Stomach (tissue), 9 donors: ENCODE measurements around the gene SELENOP. TPM values are rescaled to one million over a fixed set of nuclear protein-coding genes. Genes with fewer than 3 reads are reported as not detected.
A peak's percentile ranks its signal among the peaks of the same experiment; 100 is the strongest.

Experiments used
- DNase-seq, 2 donors: peaks; one replicate each; pipeline versions ENCODE4 v3.0.0 to v3.0.0-alpha.2; 2013 to 2019
- H3K27ac ChIP-seq, 5 donors: fragments of 200-600 bp in 4 of 5; sonication (generic) in 4 of 5; one replicate each; pipeline ENCODE4 v1.5.1; 2013 to 2019; ENCODE audit warnings: mild to moderate bottlenecking in 1 of 5, moderate library complexity in 1 of 5
- H3K27me3 ChIP-seq, 3 donors: fragments of 200-600 bp; sonication (generic); one replicate each; pipeline ENCODE4 v1.5.1; 2017 to 2019; ENCODE audit warnings: mixed run types in 1 of 3
- H3K36me3 ChIP-seq, 4 donors: fragments of 200-600 bp; sonication (generic); 1 replicate in 3 of 4; 2 replicates in 1 of 4; pipeline ENCODE4 v1.5.1; 2016 to 2019
- H3K4me1 ChIP-seq, 4 donors: fragments of 200-600 bp; sonication (generic); one replicate each; pipeline ENCODE4 v1.5.1; 2016 to 2019
- H3K4me3 ChIP-seq, 4 donors: fragments of 200-600 bp; sonication (generic) in 3 of 4; one replicate each; pipeline ENCODE4 v1.5.1; 2016 to 2019; ENCODE audit warnings: mild to moderate bottlenecking in 1 of 4
- H3K9me3 ChIP-seq, 4 donors: fragments of 200-600 bp; sonication (generic); one replicate each; pipeline ENCODE4 v1.5.1; 2016 to 2019
- CTCF ChIP-seq, 7 experiments: fragments of 450-650 bp in 4 of 7; fragments of 200-600 bp in 3 of 7; sonication (generic) in 3 of 7; IDR thresholded peaks; one replicate each; pipeline ENCODE4 v1.5.1; 2016 to 2019; ENCODE audit warnings: antibody characterized with exemption in 7 of 7, control low read depth in 2 of 7, mild to moderate bottlenecking in 1 of 7
- EP300 ChIP-seq: sonication (generic); formaldehyde crosslinking; IDR thresholded peaks from one replicate; pipeline ENCODE4 v1.6.1; 2017; ENCODE audit warnings: antibody characterized with exemption
- POLR2A ChIP-seq, 4 donors: fragments of 450-650 bp; IDR thresholded peaks; one replicate each; pipeline ENCODE4 v1.6.1; 2016; ENCODE audit warnings: antibody characterized with exemption in 4 of 4, control low read depth in 2 of 4, mild to moderate bottlenecking in 1 of 4, moderate library complexity in 1 of 4
- POLR2AphosphoS5 ChIP-seq, 3 donors: sonication (generic); formaldehyde crosslinking; IDR thresholded peaks; one replicate each; pipeline ENCODE4 v1.6.1; 2016; ENCODE audit warnings: antibody characterized with exemption in 3 of 3
- WGBS, 5 donors: extraction: QIAGEN DNeasy Blood & Tissue Kit in 3 of 5; methylation state at CpG; one replicate each; pipeline versions ENCODE4 v1.1.5 to v1.1.7; 2013 to 2018; 5-methylcytosine and 5-hydroxymethylcytosine counted together
- intact Hi-C: fragments of 100-400 bp; cut with DNase I; formaldehyde crosslinking; loops from one replicate; pipeline ENCODE4 v1.15.1; 2023; ENCODE audit warnings: low total_unique reads
- polyA plus RNA-seq, 3 donors: library from polyadenylated mRNA; stranded (reverse); fragments of 200-250 nt; gene quantifications; one replicate each; pipeline ENCODE4 v1.2.3, GENCODE V29; 2013
- total RNA-seq, 5 donors: library from RNA; depleted of rRNA; stranded (reverse); fragments of >200 nt; gene quantifications; one replicate each; pipeline versions ENCODE4 v1.1.0 to v1.2.3, GENCODE V29; 2014 to 2016
- donor health status: healthy with polysubstance abuse.
- donor health status: Bipolar disorder and iron deficiency.
- donor health status: healthy.

Gene SELENOP
- total and polyA plus RNA-seq, 8 donors, result 83.5 to 484 (median 261) TPM

- WGBS, 5 donors, result 55 to 77% (median 65%) methylated on average over 2 of the region's 2 CpGs
These were observed 15.2 kb upstream of the SELENOP start for GRCh38 chr5:42826757-42827515.

GRCh38 chr5:42825422-42826148 is 13.9 kb upstream of the SELENOP start:
- intact Hi-C loops, result no loop called here
- TF ChIP-seq POLR2AphosphoS5 (IDR thresholded peaks at IDR 0.05) (no peak), CTCF (IDR thresholded peaks at IDR 0.05) (no peak), POLR2A (IDR thresholded peaks at IDR 0.05) (no peak), EP300 (no peak)
- Histone ChIP-seq H3K4me1 (peaks cover 0 to 53% (median 7%) of the 10 kb centered on the region in 4 donors), H3K36me3 (no peaks in the 10 kb centered on the region), H3K27me3 (no peaks in the 10 kb centered on the region), H3K4me3 (no peak overlapping the region), H3K27ac (no peak overlapping the region), H3K9me3 (no peaks in the 10 kb centered on the region)
- 71 to 89% (median 82%) methylated on average over 9 of the region's 9 CpGs for WGBS, 5 donors
- no peak for DNase-seq

More at GRCh38 chr5:42826757-42827515, 15.2 kb upstream of the SELENOP start:
- Histone ChIP-seq H3K27ac (peak overlapping the region in 1 of 5 donors; percentile 15), H3K4me3 (no peak overlapping the region), H3K9me3 (no peaks in the 10 kb centered on the region), H3K27me3 (no peaks in the 10 kb centered on the region), H3K36me3 (no peaks in the 10 kb centered on the region), H3K4me1 (peaks cover 0 to 53% (median 7%) of the 10 kb centered on the region in 4 donors)
- intact Hi-C loops, result no loop called here
- peak in 1 of 2 donors; percentile 23 for DNase-seq
- TF ChIP-seq CTCF (IDR thresholded peaks at IDR 0.05), result no peak
- TF ChIP-seq POLR2A (IDR thresholded peaks at IDR 0.05), result no peak
- no peak for TF ChIP-seq EP300
- no peak for TF ChIP-seq POLR2AphosphoS5 (IDR thresholded peaks at IDR 0.05)

GRCh38 chr5:42824347-42824976 is 12.8 kb upstream of the SELENOP start:
- intact Hi-C loops, result no loop called here
- Histone ChIP-seq H3K27ac (peak overlapping the region in 1 of 5 donors; percentile 37), H3K4me3 (no peak overlapping the region), H3K27me3 (no peaks in the 10 kb centered on the region), H3K9me3 (no peaks in the 10 kb centered on the region), H3K36me3 (no peaks in the 10 kb centered on the region), H3K4me1 (peaks cover 0 to 53% (median 7%) of the 10 kb centered on the region in 4 donors)
- WGBS, 5 donors, result 35 to 55% (median 47%) methylated on average over 7 of the region's 7 CpGs
- no peak for TF ChIP-seq POLR2AphosphoS5 (IDR thresholded peaks at IDR 0.05)
- TF ChIP-seq EP300, result no peak
- no peak for TF ChIP-seq CTCF (IDR thresholded peaks at IDR 0.05)
- DNase-seq, result peak in 1 of 2 donors; percentile 31

- no peak for TF ChIP-seq CTCF (IDR thresholded peaks at IDR 0.05)
- DNase-seq, result no peak
- no peaks in the 10 kb centered on the region for H3K27me3 ChIP-seq
- intact Hi-C loops, result no loop called here
- no peaks in the 10 kb centered on the region for H3K36me3 ChIP-seq
- no peaks in the 10 kb centered on the region for H3K9me3 ChIP-seq
- H3K27ac ChIP-seq, result no peak overlapping the region
- WGBS, 5 donors, result 52 to 70% (median 55%) methylated on average over 2 of the region's 2 CpGs
- H3K4me3 ChIP-seq, result no peak overlapping the region
- peaks cover 0 to 41% (median 7%) of the 10 kb centered on the region in 4 donors for H3K4me1 ChIP-seq
These were observed 10.9 kb upstream of the SELENOP start for GRCh38 chr5:42822548-42822947.
